Calu3 (cell line): ENCODE data around the gene LTBP2. TPM values are rescaled to one million over a fixed set of nuclear protein-coding genes. Genes with fewer than 3 reads are reported as not detected.

Experiments used
- BruUV-seq: library from RNA; stranded (reverse); fragments of 400-500 nt; replicated peaks from 2 replicates; lab custom pipeline; 2021; lab: Mats Ljungman, UMichigan
- CTCF ChIA-PET: fragments of 300-600 bp; sonication (Branson Sonifier 250); formaldehyde crosslinking; loops from one replicate; lab custom pipeline; 2022; ENCODE audit warnings: antibody characterized with exemption; lab: Charles Lee
- DNase-seq: peaks from one replicate; pipeline ENCODE4 v3.0.0; 2022
- H3K27ac Mint-ChIP-seq: one replicate; pipeline ENCODE4 v1.8.0; 2022; ENCODE audit warnings: mixed read lengths; ENCODE audit not compliant: unreplicated experiment
- H3K27me3 Mint-ChIP-seq: one replicate; pipeline ENCODE4 v1.8.0; 2022; ENCODE audit warnings: mixed read lengths; ENCODE audit not compliant: unreplicated experiment
- H3K36me3 Mint-ChIP-seq: one replicate; pipeline ENCODE4 v1.8.0; 2022; ENCODE audit warnings: mild to moderate bottlenecking, moderate library complexity, mixed read lengths; ENCODE audit not compliant: insufficient read depth, unreplicated experiment
- H3K4me1 Mint-ChIP-seq: one replicate; pipeline ENCODE4 v1.8.0; 2022; ENCODE audit warnings: mild to moderate bottlenecking, low read depth, mixed read lengths; ENCODE audit not compliant: unreplicated experiment
- H3K4me3 Mint-ChIP-seq: one replicate; pipeline ENCODE4 v1.8.0; 2022; ENCODE audit warnings: mild to moderate bottlenecking, low read depth, moderate library complexity, mixed read lengths; ENCODE audit not compliant: unreplicated experiment
- H3K9me3 Mint-ChIP-seq: one replicate; pipeline ENCODE4 v1.8.0; 2022; ENCODE audit warnings: low read depth, mixed read lengths; ENCODE audit not compliant: unreplicated experiment
- CTCF ChIP-seq: fragments of 200-600 bp; IDR thresholded peaks from one replicate; pipeline ENCODE4 v1.8.0; 2022; ENCODE audit warnings: antibody characterized with exemption; ENCODE audit not compliant: unreplicated experiment
- intact Hi-C: fragments of 100-400 bp; cut with micrococcal nuclease; formaldehyde crosslinking; loops from one replicate; pipeline ENCODE4 v1.10.0; 2022; ENCODE audit not compliant: unreplicated experiment
- total RNA-seq: library from RNA; stranded (reverse); gene quantifications from 2 replicates; pipeline ENCODE4 v1.2.3, GENCODE V29; 2022

The LTBP2 gene
- total RNA-seq, 1 experiment from 2014 or later: 4.3 TPM

DNA sequence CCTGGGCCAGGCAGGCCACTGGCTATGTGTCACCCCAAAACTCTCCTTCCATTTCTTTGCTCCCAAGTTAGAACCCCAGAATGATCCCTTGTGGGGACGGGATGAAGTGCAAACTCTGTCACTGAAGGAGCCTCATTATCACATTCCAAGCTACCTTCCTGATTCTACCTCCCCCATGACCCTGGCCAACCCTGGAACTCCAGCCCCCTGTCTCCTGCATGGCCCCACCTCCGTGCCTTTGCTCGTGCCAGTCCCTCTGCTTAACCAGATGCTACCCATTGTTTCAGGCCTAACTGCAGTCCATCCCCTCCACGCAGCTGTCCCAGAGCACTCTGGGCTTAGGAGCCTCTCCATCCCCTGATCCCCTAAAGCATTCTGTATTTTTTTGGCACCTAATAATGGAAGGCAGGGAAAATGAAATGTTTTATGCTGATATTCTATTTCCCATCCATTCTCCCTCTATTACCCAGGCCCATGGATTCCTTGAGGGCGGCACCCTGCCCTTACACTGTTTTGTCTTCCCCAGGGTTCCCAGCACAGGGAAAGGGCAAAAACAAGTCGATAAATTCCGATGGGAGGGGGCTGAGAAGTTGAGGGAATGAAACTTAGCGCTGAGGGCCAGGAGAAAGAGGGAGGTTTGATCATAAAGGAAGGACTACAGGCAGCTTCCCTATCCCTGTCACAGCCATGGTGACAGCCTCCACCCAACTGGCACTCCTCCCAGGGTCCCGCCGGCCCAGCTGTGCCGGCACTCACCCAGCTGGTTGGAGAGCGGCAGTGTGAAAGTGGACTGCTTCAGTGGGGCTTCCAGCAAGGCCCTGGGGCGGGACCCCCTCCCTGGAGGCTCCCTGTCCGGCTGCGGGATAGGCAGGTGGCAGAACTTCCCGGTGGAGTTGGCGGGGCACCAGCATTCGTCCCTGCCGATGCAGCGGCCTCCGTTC is 60.3 kb downstream of the LTBP2 start:
- peaks cover 8% of the 10 kb centered on the region for H3K4me1 Mint-ChIP-seq
- no peak for TF ChIP-seq CTCF
- no peak overlapping the region for H3K4me3 Mint-ChIP-seq
- H3K9me3 Mint-ChIP-seq: no peaks in the 10 kb centered on the region
- DNase-seq: no peak
- intact Hi-C loops: no loop called here
- H3K36me3 Mint-ChIP-seq: no peaks in the 10 kb centered on the region
- H3K27me3 Mint-ChIP-seq: peaks cover 27% of the 10 kb centered on the region
- CTCF ChIA-PET: no interaction called here
- H3K27ac Mint-ChIP-seq: no peak overlapping the region
- BruUV-seq: no TSS peak

DNA sequence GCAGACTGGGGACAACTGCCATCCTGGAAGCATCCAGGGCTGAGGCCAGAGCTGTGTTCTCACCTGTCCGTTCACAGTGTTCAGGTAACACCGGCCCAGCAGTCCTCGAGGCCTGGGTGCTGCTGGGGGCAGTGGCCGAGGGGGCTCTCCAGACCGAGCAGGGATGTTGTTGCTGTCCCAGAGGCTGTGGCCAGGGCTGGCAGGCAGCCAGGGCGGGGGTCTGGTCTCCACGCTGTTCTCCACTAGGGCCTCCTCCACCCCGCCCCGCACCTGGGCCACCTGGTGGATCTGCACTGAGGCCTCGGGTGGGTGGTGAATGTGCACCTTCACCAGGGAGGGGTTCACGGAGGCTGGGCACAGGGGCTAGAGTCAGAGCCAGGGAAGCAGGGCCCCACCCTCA is 61.0 kb downstream of the LTBP2 start:
- Mint-ChIP-seq H3K4me3 (no peak overlapping the region), H3K9me3 (no peaks in the 10 kb centered on the region), H3K27ac (no peak overlapping the region), H3K27me3 (peaks cover 27% of the 10 kb centered on the region), H3K36me3 (no peaks in the 10 kb centered on the region), H3K4me1 (peaks cover 8% of the 10 kb centered on the region)
- CTCF ChIA-PET: no interaction called here
- no peak for DNase-seq
- BruUV-seq: no TSS peak
- intact Hi-C loops: no loop called here
- TF ChIP-seq CTCF: no peak

DNA sequence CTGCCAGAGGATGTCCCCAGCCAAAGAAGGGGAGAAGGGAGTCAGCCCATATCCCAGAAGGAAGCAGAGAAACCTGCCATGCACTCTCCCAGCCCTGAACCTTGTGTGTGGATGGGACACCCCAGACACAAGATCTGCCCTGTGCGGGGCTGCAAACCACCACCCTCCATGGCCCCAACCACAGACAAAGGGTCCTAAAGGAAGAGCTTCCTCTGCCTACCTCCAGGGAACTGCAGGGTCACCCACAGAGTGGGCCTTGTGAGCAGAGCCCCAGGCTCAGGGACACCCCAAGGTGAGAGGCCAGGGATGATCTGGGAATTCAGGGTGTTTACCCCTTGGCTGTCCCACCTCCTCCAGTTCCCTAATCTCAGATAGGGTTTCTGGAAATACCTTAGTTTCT is 62.0 kb downstream of the LTBP2 start:
- intact Hi-C loops: no loop called here
- no peak for DNase-seq
- Mint-ChIP-seq H3K4me3 (no peak overlapping the region), H3K27me3 (peaks cover 31% of the 10 kb centered on the region), H3K9me3 (no peaks in the 10 kb centered on the region), H3K36me3 (no peaks in the 10 kb centered on the region), H3K4me1 (peaks cover 8% of the 10 kb centered on the region), H3K27ac (no peak overlapping the region)
- no peak for TF ChIP-seq CTCF
- BruUV-seq: no TSS peak
- CTCF ChIA-PET: no interaction called here

DNA sequence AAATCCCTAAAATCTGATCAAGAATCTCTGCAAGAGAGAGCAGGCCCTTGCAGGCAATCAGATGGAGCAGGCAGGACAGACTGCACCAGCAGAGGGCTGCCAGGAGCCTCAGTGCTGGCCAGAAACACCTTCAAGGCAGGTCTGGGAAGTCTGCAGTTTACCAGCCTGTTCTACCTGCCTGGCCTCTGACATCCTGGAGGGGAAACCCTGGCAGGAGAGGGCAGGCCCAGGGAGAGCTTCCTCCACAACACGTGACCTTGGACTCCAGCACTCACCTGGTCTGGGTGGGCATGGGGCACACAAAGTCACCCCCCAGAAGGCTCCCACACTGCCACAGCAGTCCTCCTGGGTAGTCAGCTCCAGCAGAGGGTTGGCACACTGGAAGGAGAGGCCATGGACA is 62.4 kb downstream of the LTBP2 start:
- Mint-ChIP-seq H3K4me3 (no peak overlapping the region), H3K36me3 (no peaks in the 10 kb centered on the region), H3K9me3 (no peaks in the 10 kb centered on the region), H3K27me3 (peaks cover 31% of the 10 kb centered on the region), H3K27ac (no peak overlapping the region), H3K4me1 (peaks cover 8% of the 10 kb centered on the region)
- TF ChIP-seq CTCF: peak; percentile 24
- no TSS peak for BruUV-seq
- peak; percentile 42 for DNase-seq
- intact Hi-C loops: no loop called here
- CTCF ChIA-PET: no interaction called here
